ENCODE results near the gene BAIAP3.

BAIAP3 gene

DNA sequence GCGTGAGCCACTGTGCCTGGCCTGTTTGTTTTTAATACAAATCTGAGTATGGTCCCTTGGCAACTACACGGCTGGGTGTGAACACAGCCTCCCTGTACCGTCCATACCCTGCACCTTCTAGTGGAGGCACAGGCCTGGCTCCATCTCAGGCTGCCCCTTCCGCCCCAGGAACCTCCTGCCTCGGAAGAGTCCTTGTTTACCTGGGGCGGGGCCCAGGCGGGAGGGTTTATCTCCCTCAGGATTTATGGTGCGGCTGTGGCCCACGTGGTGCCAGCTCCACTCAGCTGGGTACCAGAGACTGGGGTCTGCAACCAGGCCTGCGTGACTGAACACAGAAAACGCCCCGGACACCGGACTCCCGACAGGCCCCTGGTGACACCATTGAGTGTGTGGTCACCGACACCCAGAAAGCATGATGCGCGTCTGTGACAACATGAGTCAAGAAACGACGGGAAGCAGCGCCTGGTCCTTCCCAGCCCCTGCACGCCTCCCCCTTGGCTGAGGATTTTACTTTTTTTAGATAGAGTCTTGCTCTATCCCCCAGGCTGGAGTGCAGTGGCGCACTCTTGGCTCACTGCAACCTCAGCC is 62.1 kb downstream of the BAIAP3 start:
- DNase-seq: no peak

DNA sequence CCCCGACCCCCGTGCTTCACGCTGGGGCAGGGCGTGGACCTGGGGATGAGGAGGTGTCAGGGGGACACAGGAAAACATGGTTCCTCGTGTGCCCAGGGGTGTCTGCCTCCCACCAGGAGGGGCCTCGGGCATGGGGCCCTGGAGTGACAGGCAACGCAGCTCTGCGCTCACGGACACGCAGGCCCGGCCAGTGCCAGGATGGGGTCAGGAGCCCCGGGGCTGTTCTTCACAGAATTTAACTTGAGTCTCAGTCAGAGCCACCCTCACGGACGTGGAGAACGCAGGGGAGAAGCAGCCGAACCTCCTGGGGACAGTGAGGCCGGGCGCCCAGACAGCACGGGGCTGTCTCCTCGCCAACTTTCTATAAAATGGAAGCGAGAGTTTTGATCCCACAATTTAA is 64.3 kb downstream of the BAIAP3 start:
- no peak for DNase-seq

DNA sequence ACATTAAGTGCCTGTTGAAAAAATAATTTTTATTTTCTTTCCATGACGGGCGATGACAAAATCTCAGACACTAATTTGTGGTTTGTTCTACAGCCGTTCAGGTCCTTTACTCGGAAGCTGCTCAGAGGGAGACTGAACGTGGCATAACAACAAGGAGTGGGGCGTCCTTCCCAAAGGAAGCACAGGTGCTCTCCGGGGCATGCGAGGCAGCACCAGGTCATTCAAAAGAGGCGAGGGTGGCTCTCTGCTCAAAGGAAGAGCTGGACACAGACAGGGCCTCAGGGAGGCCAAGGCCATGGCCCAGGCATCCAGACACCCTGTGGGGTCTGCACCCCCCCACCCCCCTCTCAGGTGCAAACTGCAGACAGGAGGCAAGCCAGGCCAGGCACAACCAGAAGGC is 64.9 kb downstream of the BAIAP3 start:
- DNase-seq: no peak
